HG03520 (cell line): ENCODE measurements around the gene KLHDC8A.

Source experiments
- ATAC-seq: cut with Tn5 transposase; IDR thresholded peaks from one replicate; pipeline ENCODE4 v1.9.1; 2021; ENCODE audit warnings: mild to moderate bottlenecking, moderate library complexity; ENCODE audit not compliant: unreplicated experiment

KLHDC8A gene

GRCh38 chr1:205345761-205346160 is 11.0 kb downstream of the KLHDC8A start:
- ATAC-seq: no peak

- ATAC-seq: no peak
These were observed 12.4 kb downstream of the KLHDC8A start for GRCh38 chr1:205344066-205344928.

- ATAC-seq: no peak
These were observed 13.2 kb downstream of the KLHDC8A start for GRCh38 chr1:205343431-205344065.

- ATAC-seq: no peak
These were observed 13.7 kb downstream of the KLHDC8A start for GRCh38 chr1:205342986-205343385.

- no peak for ATAC-seq
These were observed 16.0 kb downstream of the KLHDC8A start for GRCh38 chr1:205340676-205341075.

GRCh38 chr1:205339717-205340116 is 17.0 kb downstream of the KLHDC8A start:
- ATAC-seq: peak; percentile 90

- no peak for ATAC-seq
These were observed 17.5 kb downstream of the KLHDC8A start for GRCh38 chr1:205339197-205339702.

- ATAC-seq: no peak
These were observed 18.7 kb downstream of the KLHDC8A start for GRCh38 chr1:205338011-205338410.

- ATAC-seq: no peak
These were observed 19.2 kb downstream of the KLHDC8A start for GRCh38 chr1:205337481-205337880.

GRCh38 chr1:205335692-205336091 is 21.0 kb downstream of the KLHDC8A start:
- no peak for ATAC-seq

GRCh38 chr1:205332015-205332791 is 24.5 kb downstream of the KLHDC8A start:
- ATAC-seq: no peak

- no peak for ATAC-seq
These were observed 26.6 kb downstream of the KLHDC8A start for GRCh38 chr1:205330150-205330549.

- ATAC-seq: no peak
These were observed 27.0 kb downstream of the KLHDC8A start for GRCh38 chr1:205329719-205330118.

GRCh38 chr1:205328476-205328875 is 28.2 kb downstream of the KLHDC8A start:
- ATAC-seq: no peak

GRCh38 chr1:205326812-205327466 is 29.8 kb downstream of the KLHDC8A start:
- ATAC-seq: no peak

GRCh38 chr1:205325334-205325884 is 31.3 kb downstream of the KLHDC8A start:
- no peak for ATAC-seq

GRCh38 chr1:205324781-205325180 is 31.9 kb downstream of the KLHDC8A start:
- ATAC-seq: no peak

GRCh38 chr1:205323794-205324193 is 32.9 kb downstream of the KLHDC8A start:
- no peak for ATAC-seq

GRCh38 chr1:205321959-205322283 is 34.8 kb downstream of the KLHDC8A start:
- no peak for ATAC-seq

- no peak for ATAC-seq
These were observed 35.4 kb downstream of the KLHDC8A start, which contains the start of gene NUAK2 for GRCh38 chr1:205321162-205321958. NUAK2 (minus strand) TSS chr1:205321745; CDS start chr1:205321628, 117 bp downstream.
